T-helper 22 cell (primary cell): ENCODE results near the gene SAP25.
"Not testable (repeated sequence)": the region's sequence is repeated elsewhere in the genome, so short reads cannot be mapped to it uniquely, and the experiment has no call there.

ENCODE experiments used
- DNase-seq: peaks from one replicate; pipeline ENCODE4 v3.0.0-alpha.2; 2020; ENCODE audit warnings: low read depth

SAP25 gene

DNA sequence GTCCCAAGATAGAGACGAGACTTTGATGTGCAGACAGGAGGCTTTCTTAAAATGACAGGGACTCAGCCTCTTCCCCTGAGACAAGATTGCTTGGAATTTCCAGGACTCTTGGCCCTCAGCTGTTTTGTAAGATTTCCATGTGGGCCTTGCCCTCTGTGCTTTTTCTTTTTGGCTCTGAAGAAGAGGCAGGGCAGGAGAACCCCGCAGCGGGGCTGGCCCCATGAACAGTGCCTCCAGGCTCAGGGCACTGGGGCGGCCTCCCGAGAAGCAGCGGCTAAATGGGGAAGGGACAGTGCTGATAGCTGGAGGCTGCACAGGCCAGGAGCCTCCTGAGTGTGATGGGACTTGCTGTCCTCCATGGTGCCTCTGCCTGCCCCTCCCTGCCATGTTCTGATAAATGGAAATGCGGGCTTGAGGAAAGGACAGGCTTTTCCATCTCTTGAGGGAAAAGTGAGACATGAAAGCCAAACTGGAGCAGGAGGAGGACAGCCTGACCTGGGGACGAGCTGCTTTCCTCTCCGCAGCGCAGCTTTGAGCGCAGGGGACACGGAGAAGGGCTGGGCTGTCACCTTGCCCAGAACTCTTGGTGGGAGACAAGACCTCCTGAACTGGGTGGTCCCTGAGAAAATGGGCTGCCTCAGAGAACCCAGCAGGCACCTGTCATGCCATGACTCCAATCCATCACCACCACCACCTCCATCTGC is 12.1 kb downstream of the SAP25 start:
- no peak for DNase-seq

- no peak for DNase-seq
Observed at GRCh38 chr7:100559127-100559526, 14.6 kb downstream of the SAP25 start.

GRCh38 chr7:100556541-100556940 is 17.2 kb downstream of the SAP25 start:
- DNase-seq: no peak

DNA sequence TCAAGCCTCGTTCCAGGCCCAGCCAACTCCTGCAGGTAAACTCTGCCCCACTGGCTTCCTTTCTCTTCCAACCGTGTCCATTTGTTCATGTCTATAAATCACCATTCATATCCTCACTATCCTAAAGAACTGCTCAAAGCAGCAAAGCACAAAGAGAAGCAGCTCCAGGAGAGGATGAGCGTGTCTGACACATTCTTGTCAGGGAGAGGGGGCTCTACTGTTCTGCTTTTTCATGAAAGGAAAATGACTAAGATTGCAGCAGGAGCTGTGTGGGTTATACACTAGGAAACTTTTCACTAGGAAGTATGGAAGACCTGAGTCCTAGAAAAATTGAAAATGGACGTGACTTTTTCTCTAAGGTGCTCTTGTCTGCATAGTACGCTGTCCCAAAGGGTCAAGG is 18.0 kb downstream of the SAP25 start:
- no peak for DNase-seq

- DNase-seq: no peak
Observed at GRCh38 chr7:100553032-100553431, 20.7 kb downstream of the SAP25 start.

GRCh38 chr7:100552532-100552931 is 21.2 kb downstream of the SAP25 start:
- DNase-seq: no peak

- DNase-seq: not testable (repeated sequence)
Observed at GRCh38 chr7:100548446-100548845, 25.3 kb downstream of the SAP25 start.

DNA sequence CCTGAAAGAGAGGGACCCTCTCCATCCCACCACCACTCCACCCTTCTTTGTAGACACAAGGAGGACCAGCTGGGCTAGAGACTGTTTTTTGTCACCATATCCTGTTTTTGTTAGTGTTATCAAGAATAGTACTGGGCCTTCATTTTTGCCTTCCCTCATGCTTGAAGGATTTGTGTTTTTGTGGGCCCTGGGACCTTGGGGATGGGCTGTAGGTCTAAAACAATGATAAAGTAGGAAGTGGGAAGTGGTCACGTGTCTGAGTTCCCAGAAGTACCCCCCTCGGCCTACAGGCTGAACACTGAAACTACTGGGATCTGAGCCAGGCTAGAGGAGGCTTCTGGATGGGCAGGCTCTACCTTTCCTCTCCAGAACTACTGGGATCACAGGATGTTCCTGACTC is 25.8 kb downstream of the SAP25 start:
- DNase-seq: no peak

DNA sequence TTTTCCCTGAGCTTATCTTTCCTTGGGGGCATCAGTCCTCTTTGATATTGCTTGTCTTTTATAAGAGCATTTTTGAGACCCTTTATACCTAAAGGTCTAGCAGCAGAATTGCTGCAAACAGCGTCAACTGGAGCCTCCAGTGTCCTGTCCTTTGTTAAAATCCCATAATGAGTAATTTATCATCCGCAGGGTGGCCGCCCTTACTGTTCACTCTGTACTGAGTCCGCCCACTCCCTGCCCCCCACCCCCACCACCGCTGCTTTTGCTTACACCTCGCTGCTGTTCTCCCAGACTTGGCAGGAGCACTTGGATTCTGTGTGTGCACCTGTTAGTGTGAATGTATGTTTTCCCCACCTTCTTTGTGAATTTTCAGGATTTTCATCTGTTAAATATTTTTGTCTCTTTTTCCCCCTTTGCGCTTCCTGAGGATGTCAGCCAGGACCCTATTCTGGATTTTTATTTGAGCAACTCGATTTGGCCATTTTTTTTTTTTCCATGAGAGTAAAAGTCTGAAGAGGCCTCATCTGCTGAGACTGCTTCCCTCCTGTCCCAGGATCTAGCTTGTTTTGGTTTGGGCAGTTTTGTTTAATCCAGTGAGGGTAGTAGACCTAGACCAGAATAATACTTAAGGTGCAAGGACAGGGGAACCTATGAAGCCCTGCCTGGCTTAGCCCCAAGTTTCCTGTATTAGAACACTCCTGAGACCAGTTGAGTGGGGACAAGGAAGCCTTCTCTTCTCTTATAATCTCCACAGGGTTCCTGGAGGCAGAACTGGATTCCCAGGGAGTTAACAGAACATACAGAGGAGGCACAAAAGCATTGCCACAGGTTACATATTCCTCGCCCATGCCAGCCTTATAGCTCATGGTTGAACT is 26.5 kb downstream of the SAP25 start:
- DNase-seq: no peak

- DNase-seq: no peak
Observed at GRCh38 chr7:100546129-100546925, 27.4 kb downstream of the SAP25 start.

- DNase-seq: peak; percentile 40
Observed at GRCh38 chr7:100545360-100546128, 28.2 kb downstream of the SAP25 start.

DNA sequence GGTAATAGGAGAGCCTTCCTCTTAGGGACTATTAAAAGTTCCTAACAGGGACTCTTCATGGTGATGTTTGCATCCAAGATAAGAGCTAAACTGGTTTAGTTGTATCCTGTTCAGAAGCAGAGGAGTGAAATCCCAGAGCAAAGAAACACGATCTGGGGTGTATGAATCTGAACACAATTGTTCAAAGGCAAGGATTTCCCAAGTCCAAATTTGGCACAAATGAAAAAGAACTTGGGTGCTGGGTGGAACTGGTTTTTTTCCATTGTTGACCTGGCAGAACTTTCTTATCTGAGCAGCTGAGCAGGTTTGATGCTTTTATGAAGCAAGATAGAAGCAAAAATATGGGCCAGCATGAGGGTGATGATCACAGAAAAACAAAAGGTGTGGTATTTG is 28.7 kb downstream of the SAP25 start:
- no peak for DNase-seq

GRCh38 chr7:100544386-100544785 is 29.3 kb downstream of the SAP25 start:
- no peak for DNase-seq

DNA sequence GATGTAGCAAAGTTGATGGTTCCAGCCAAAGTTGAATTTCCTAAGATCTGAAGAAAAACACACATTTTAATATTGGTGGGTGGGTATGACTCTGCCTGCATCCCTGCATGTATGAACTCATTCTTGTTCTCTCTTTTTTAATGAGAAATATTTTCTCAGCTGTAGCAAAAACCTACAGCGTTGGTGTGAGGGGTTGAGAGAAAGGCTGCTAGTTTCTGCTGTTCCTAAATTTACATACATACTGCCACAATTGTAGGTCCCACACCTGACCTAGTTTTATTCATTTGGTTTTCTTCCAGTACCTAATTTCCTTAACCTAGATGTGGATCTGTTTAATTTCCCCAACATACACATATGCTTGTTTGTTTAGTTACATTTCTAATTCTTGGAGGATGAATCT is 30.1 kb downstream of the SAP25 start:
- no peak for DNase-seq

- not testable (repeated sequence) for DNase-seq
Observed at GRCh38 chr7:100541309-100541708, 32.4 kb downstream of the SAP25 start.

GRCh38 chr7:100540073-100540723 is 33.5 kb downstream of the SAP25 start:
- no peak for DNase-seq

- no peak for DNase-seq
Observed at GRCh38 chr7:100539436-100540006, 34.2 kb downstream of the SAP25 start.

- DNase-seq: peak; percentile 100
Observed at GRCh38 chr7:100538654-100539435, 34.9 kb downstream of the SAP25 start, which contains the start of gene AGFG2. AGFG2 (plus strand) TSS chr7:100539203; CDS start chr7:100539347, 144 bp downstream.

DNA sequence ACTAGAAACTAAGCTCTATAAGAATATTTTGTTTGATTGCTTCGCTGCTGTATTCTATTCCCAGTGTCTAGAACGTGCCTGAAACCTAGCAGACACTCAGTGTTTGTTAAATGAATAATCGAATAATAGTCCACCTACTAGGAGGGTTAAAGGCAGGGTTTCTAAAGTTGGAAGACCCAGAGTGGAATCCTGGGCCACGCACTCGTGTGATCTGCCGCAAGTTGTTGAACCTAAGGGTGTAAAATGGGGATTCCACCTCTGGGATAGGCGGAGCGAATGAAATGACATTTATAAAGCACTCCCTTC is 35.4 kb downstream of the SAP25 start:
- no peak for DNase-seq

- DNase-seq: not testable (repeated sequence)
Observed at GRCh38 chr7:100536695-100537094, 37.0 kb downstream of the SAP25 start.
